Hepatocyte (in vitro differentiated cells): ENCODE data around the gene SLBP. TPM values are rescaled to one million over a fixed set of nuclear protein-coding genes. Genes with fewer than 3 reads are reported as not detected.

Experiments
- DNase-seq: peaks from one replicate; pipeline ENCODE4 v3.0.0-alpha.2; 2016; ENCODE audit warnings: low spot score
- H2AFZ ChIP-seq: fragments of 200-600 bp; sonication (generic); 2 replicates; pipeline ENCODE4 v1.6.0; 2016; ENCODE audit warnings: antibody characterized with exemption, mild to moderate bottlenecking
- H3K27ac ChIP-seq: fragments of 200-600 bp; sonication (generic); 2 replicates; pipeline ENCODE4 v1.5.1; 2016; ENCODE audit warnings: mild to moderate bottlenecking
- H3K27me3 ChIP-seq: fragments of 200-600 bp; sonication (generic); 2 replicates; pipeline ENCODE4 v1.6.1; 2016
- H3K36me3 ChIP-seq: fragments of 200-600 bp; sonication (generic); replicated peaks from 2 replicates; pipeline ENCODE4 v1.5.1; 2016; ENCODE audit warnings: low read depth; ENCODE audit not compliant: insufficient read depth
- H3K4me1 ChIP-seq: fragments of 200-600 bp; sonication (generic); 2 replicates; pipeline ENCODE4 v1.5.1; 2016; ENCODE audit warnings: mild to moderate bottlenecking, moderate library complexity; ENCODE audit not compliant: insufficient read depth
- H3K4me2 ChIP-seq: fragments of 200-600 bp; sonication (generic); 2 replicates; pipeline ENCODE4 v1.6.0; 2016
- H3K4me3 ChIP-seq: fragments of 200-600 bp; sonication (generic); 2 replicates; pipeline ENCODE4 v1.5.1; 2016; ENCODE audit warnings: mild to moderate bottlenecking
- H3K79me2 ChIP-seq: fragments of 200-600 bp; sonication (generic); 2 replicates; pipeline ENCODE4 v1.6.0; 2017; ENCODE audit warnings: mild to moderate bottlenecking
- H3K9me2 ChIP-seq: fragments of 200-600 bp; sonication (generic); replicated peaks from 2 replicates; pipeline ENCODE4 v1.6.0; 2017; ENCODE audit warnings: mild to moderate bottlenecking; ENCODE audit not compliant: insufficient read depth
- H3K9me3 ChIP-seq: fragments of 200-600 bp; sonication (generic); 2 replicates; pipeline ENCODE4 v1.5.1; 2016; ENCODE audit warnings: low read depth, mild to moderate bottlenecking
- H4K20me1 ChIP-seq: fragments of 200-600 bp; sonication (generic); 2 replicates; pipeline ENCODE4 v1.6.0; 2016; ENCODE audit warnings: mild to moderate bottlenecking; ENCODE audit not compliant: insufficient read depth, poor library complexity, severe bottlenecking
- EZH2 ChIP-seq: fragments of 200-600 bp; sonication (generic); IDR thresholded peaks from 2 replicates; pipeline ENCODE4 v1.6.1; 2016; ENCODE audit warnings: antibody characterized with exemption, mild to moderate bottlenecking, borderline replicate concordance
- EZH2phosphoT487 ChIP-seq: fragments of 200-600 bp; sonication (generic); IDR thresholded peaks from one replicate; pipeline ENCODE4 v1.6.1; 2018; ENCODE audit warnings: antibody characterized with exemption, mild to moderate bottlenecking, low read depth, moderate library complexity; ENCODE audit not compliant: unreplicated experiment, severe bottlenecking
- WGBS: methylation state at CpG from one replicate; pipeline ENCODE4 v1.1.6; 2016; ENCODE audit warnings: low lambda C conversion rate; ENCODE audit errors: missing lambda C conversion rate; 5-methylcytosine and 5-hydroxymethylcytosine counted together
- polyA plus RNA-seq: library from polyadenylated mRNA; unstranded; fragments of >200 nt; fragmentation: Nextera tagmentation; extraction: Ambion mirVana; gene quantifications from 2 replicates; pipeline ENCODE4 v1.2.1, GENCODE V29; 2016
- total RNA-seq: library from RNA; depleted of rRNA; stranded (reverse); fragments of >200 nt; gene quantifications from 2 replicates; pipeline ENCODE4 v1.2.3, GENCODE V29; 2014
- TF ChIP-seq, protein P1 (sequence below): fragments of 200-600 bp; sonication (generic); IDR thresholded peaks from 2 replicates; pipeline ENCODE4 v1.5.1; 2016; ENCODE audit warnings: antibody characterized with exemption, mild to moderate bottlenecking; ENCODE audit not compliant: poor library complexity

The SLBP gene
- total and polyA plus RNA-seq, 2 experiments from 2014 or later = 82.5 to 84.0 TPM

DNA sequence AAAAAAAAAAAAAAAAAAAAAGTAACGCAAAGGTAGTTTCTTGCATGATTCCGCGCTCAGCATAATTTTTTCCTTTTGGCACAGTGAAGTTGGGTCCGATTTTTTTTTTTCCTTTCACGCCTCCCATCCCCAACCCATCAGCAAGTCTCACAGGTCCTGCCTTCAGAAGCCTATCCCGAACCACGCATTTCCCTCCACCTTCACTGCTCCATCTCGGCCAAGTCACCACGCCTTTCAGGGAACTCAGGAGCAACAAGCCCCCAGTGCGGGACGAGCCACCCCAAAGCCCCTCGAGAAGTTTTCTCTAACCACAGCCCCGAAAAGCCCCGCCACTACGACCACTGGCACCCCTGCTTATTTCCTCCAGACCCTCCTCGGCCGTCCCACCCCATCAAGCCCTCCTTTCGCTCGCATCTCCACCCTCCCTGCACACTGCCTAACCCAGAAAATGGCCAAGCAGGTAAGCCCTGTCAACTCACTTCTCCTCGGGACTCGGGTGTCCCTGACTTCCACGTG lies 1.0 kb downstream of the SLBP start:
- Histone ChIP-seq H3K79me2 (peaks cover 68% of the 10 kb centered on the region), H3K27ac (peak overlapping the region; percentile 100), H2AFZ (peak overlapping the region; percentile 67), H3K4me2 (peak overlapping the region; percentile 95), H3K36me3 (no peaks in the 10 kb centered on the region), H3K27me3 (no peaks in the 10 kb centered on the region), H3K4me3 (peak overlapping the region; percentile 79), H3K9me2 (no peaks in the 10 kb centered on the region), H3K4me1 (peaks cover 32% of the 10 kb centered on the region), H4K20me1 (peaks cover 26% of the 10 kb centered on the region), H3K9me3 (no peaks in the 10 kb centered on the region)
- WGBS = 16% methylated on average over 22 of the region's 22 CpGs
- DNase-seq = no peak
- TF ChIP-seq, protein P1, sequence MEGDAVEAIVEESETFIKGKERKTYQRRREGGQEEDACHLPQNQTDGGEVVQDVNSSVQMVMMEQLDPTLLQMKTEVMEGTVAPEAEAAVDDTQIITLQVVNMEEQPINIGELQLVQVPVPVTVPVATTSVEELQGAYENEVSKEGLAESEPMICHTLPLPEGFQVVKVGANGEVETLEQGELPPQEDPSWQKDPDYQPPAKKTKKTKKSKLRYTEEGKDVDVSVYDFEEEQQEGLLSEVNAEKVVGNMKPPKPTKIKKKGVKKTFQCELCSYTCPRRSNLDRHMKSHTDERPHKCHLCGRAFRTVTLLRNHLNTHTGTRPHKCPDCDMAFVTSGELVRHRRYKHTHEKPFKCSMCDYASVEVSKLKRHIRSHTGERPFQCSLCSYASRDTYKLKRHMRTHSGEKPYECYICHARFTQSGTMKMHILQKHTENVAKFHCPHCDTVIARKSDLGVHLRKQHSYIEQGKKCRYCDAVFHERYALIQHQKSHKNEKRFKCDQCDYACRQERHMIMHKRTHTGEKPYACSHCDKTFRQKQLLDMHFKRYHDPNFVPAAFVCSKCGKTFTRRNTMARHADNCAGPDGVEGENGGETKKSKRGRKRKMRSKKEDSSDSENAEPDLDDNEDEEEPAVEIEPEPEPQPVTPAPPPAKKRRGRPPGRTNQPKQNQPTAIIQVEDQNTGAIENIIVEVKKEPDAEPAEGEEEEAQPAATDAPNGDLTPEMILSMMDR = no peak
- TF ChIP-seq EZH2 (no peak), EZH2phosphoT487 (no peak)

DNA sequence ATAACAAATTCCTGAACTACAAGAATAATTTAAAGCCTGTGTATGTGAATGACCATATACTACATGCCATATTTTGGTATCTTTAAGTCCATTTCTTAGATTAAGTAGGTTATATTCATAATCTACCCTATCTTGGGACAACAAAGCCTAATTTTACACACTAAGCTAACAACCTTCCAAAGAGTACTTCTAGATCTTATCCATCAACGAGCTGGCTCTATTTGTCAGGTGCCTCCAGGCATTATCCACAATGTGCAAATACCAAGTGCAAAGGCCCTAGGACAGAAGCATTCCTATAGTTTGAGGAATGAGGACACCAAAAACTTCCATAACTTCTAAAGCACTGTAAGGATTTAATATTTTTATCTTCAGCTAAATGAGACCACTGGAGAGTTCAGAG lies 3.5 kb downstream of the SLBP start:
- TF ChIP-seq EZH2 (no peak), EZH2phosphoT487 (no peak)
- TF ChIP-seq, protein P1 = no peak
- Histone ChIP-seq H3K27me3 (no peaks in the 10 kb centered on the region), H4K20me1 (peaks cover 38% of the 10 kb centered on the region), H3K4me1 (peaks cover 32% of the 10 kb centered on the region), H3K9me2 (no peaks in the 10 kb centered on the region), H3K9me3 (no peaks in the 10 kb centered on the region), H3K27ac (peak overlapping the region; percentile 54), H3K36me3 (no peaks in the 10 kb centered on the region), H3K4me2 (peak overlapping the region; percentile 95), H3K4me3 (no peak overlapping the region), H2AFZ (no peak overlapping the region), H3K79me2 (peaks cover 82% of the 10 kb centered on the region)
- 7% methylated on average over 1 of the region's 1 CpG for WGBS
- DNase-seq = no peak

DNA sequence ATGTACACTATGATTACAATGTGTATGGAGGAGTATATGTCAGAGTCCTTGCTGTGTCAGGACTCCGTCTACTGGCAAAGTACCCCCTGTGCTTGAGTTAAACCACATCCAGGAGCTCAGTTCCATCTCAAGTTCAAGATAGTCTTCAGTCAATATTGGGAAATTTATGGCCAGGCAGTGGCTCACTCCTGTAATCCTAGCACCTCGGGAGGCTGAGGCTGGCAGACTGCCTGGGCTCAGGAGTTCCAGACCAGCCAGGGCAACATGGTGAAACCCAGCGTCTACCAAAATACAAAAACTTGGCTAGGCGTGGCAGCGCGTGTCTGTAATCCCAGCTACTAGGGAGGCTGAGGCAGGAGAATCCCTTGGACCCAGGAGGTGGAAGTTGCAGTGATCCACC lies 5.8 kb downstream of the SLBP start:
- no peak overlapping the region for H3K4me2 ChIP-seq
- TF ChIP-seq EZH2phosphoT487 (no peak), EZH2 (no peak)
- TF ChIP-seq, protein P1 = no peak
- no peak for DNase-seq
- no peak overlapping the region for H3K27ac ChIP-seq
- H3K4me1 ChIP-seq = peaks cover 32% of the 10 kb centered on the region
- no peaks in the 10 kb centered on the region for H3K9me2 ChIP-seq
- no peaks in the 10 kb centered on the region for H3K36me3 ChIP-seq
- 91% methylated on average over 6 of the region's 6 CpGs for WGBS
- H3K27me3 ChIP-seq = no peaks in the 10 kb centered on the region
- peaks cover 50% of the 10 kb centered on the region for H4K20me1 ChIP-seq
- no peak overlapping the region for H2AFZ ChIP-seq
- no peaks in the 10 kb centered on the region for H3K9me3 ChIP-seq
- no peak overlapping the region for H3K4me3 ChIP-seq
- peaks cover 94% of the 10 kb centered on the region for H3K79me2 ChIP-seq
